Hepatocyte (in vitro differentiated cells): ENCODE data around the gene EHD1. TPM values are rescaled to one million over a fixed set of nuclear protein-coding genes. Genes with fewer than 3 reads are reported as not detected.

Experiments used
- DNase-seq: peaks from one replicate; pipeline ENCODE4 v3.0.0-alpha.2; 2016; ENCODE audit warnings: low spot score
- H2AFZ ChIP-seq: fragments of 200-600 bp; sonication (generic); 2 replicates; pipeline ENCODE4 v1.6.0; 2016; ENCODE audit warnings: antibody characterized with exemption, mild to moderate bottlenecking
- H3K27ac ChIP-seq: fragments of 200-600 bp; sonication (generic); 2 replicates; pipeline ENCODE4 v1.5.1; 2016; ENCODE audit warnings: mild to moderate bottlenecking
- H3K27me3 ChIP-seq: fragments of 200-600 bp; sonication (generic); 2 replicates; pipeline ENCODE4 v1.6.1; 2016
- H3K36me3 ChIP-seq: fragments of 200-600 bp; sonication (generic); replicated peaks from 2 replicates; pipeline ENCODE4 v1.5.1; 2016; ENCODE audit warnings: low read depth; ENCODE audit not compliant: insufficient read depth
- H3K4me1 ChIP-seq: fragments of 200-600 bp; sonication (generic); 2 replicates; pipeline ENCODE4 v1.5.1; 2016; ENCODE audit warnings: mild to moderate bottlenecking, moderate library complexity; ENCODE audit not compliant: insufficient read depth
- H3K4me2 ChIP-seq: fragments of 200-600 bp; sonication (generic); 2 replicates; pipeline ENCODE4 v1.6.0; 2016
- H3K4me3 ChIP-seq: fragments of 200-600 bp; sonication (generic); 2 replicates; pipeline ENCODE4 v1.5.1; 2016; ENCODE audit warnings: mild to moderate bottlenecking
- H3K79me2 ChIP-seq: fragments of 200-600 bp; sonication (generic); 2 replicates; pipeline ENCODE4 v1.6.0; 2017; ENCODE audit warnings: mild to moderate bottlenecking
- H3K9me2 ChIP-seq: fragments of 200-600 bp; sonication (generic); replicated peaks from 2 replicates; pipeline ENCODE4 v1.6.0; 2017; ENCODE audit warnings: mild to moderate bottlenecking; ENCODE audit not compliant: insufficient read depth
- H3K9me3 ChIP-seq: fragments of 200-600 bp; sonication (generic); 2 replicates; pipeline ENCODE4 v1.5.1; 2016; ENCODE audit warnings: low read depth, mild to moderate bottlenecking
- H4K20me1 ChIP-seq: fragments of 200-600 bp; sonication (generic); 2 replicates; pipeline ENCODE4 v1.6.0; 2016; ENCODE audit warnings: mild to moderate bottlenecking; ENCODE audit not compliant: insufficient read depth, poor library complexity, severe bottlenecking
- CTCF ChIP-seq: fragments of 200-600 bp; sonication (generic); IDR thresholded peaks from 2 replicates; pipeline ENCODE4 v1.5.1; 2016; ENCODE audit warnings: antibody characterized with exemption, mild to moderate bottlenecking; ENCODE audit not compliant: poor library complexity
- EZH2 ChIP-seq: fragments of 200-600 bp; sonication (generic); IDR thresholded peaks from 2 replicates; pipeline ENCODE4 v1.6.1; 2016; ENCODE audit warnings: antibody characterized with exemption, mild to moderate bottlenecking, borderline replicate concordance
- EZH2phosphoT487 ChIP-seq: fragments of 200-600 bp; sonication (generic); IDR thresholded peaks from one replicate; pipeline ENCODE4 v1.6.1; 2018; ENCODE audit warnings: antibody characterized with exemption, mild to moderate bottlenecking, low read depth, moderate library complexity; ENCODE audit not compliant: unreplicated experiment, severe bottlenecking
- WGBS: methylation state at CpG from one replicate; pipeline ENCODE4 v1.1.6; 2016; ENCODE audit warnings: low lambda C conversion rate; ENCODE audit errors: missing lambda C conversion rate; 5-methylcytosine and 5-hydroxymethylcytosine counted together
- polyA plus RNA-seq: library from polyadenylated mRNA; unstranded; fragments of >200 nt; fragmentation: Nextera tagmentation; extraction: Ambion mirVana; gene quantifications from 2 replicates; pipeline ENCODE4 v1.2.1, GENCODE V29; 2016
- total RNA-seq: library from RNA; depleted of rRNA; stranded (reverse); fragments of >200 nt; gene quantifications from 2 replicates; pipeline ENCODE4 v1.2.3, GENCODE V29; 2014

EHD1 gene
- total and polyA plus RNA-seq, 2 experiments from 2014 or later, result 52.4 to 69.5 TPM

- no peaks in the 10 kb centered on the region for H3K36me3 ChIP-seq
- no peaks in the 10 kb centered on the region for H3K4me1 ChIP-seq
- no peaks in the 10 kb centered on the region for H3K79me2 ChIP-seq
- H3K9me3 ChIP-seq, result no peaks in the 10 kb centered on the region
- TF ChIP-seq EZH2 (no peak), CTCF (no peak), EZH2phosphoT487 (no peak)
- H3K4me2 ChIP-seq, result no peak overlapping the region
- no peak overlapping the region for H3K4me3 ChIP-seq
- 94% methylated on average over 10 of the region's 11 CpGs for WGBS
- no peak overlapping the region for H2AFZ ChIP-seq
- no peaks in the 10 kb centered on the region for H3K27me3 ChIP-seq
- H4K20me1 ChIP-seq, result no peaks in the 10 kb centered on the region
- DNase-seq, result no peak
- no peak overlapping the region for H3K27ac ChIP-seq
- no peaks in the 10 kb centered on the region for H3K9me2 ChIP-seq
Measured at GRCh38 chr11:64908766-64909165, 30.3 kb upstream of the EHD1 start.

DNA sequence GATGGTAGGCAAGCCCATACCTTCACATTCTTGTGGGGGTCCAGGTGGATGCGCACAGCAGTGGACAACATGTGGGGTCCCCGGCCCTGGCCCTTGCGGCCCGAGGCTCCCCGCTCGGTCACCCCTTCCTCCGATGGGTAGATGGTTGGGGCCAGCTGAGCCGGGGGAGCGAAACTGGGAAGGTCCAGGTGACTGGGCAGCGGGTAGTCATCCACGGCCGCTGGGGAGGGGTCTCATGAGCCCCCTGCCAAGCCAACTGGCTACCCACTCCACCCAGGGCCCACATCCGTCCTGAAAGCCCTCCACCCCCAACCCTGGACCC lies 27.9 kb upstream of the EHD1 start:
- Histone ChIP-seq H3K9me3 (no peaks in the 10 kb centered on the region), H4K20me1 (no peaks in the 10 kb centered on the region), H3K4me3 (no peak overlapping the region), H3K27ac (no peak overlapping the region), H3K36me3 (no peaks in the 10 kb centered on the region), H3K79me2 (no peaks in the 10 kb centered on the region), H3K4me2 (no peak overlapping the region), H2AFZ (no peak overlapping the region), H3K4me1 (no peaks in the 10 kb centered on the region), H3K27me3 (no peaks in the 10 kb centered on the region), H3K9me2 (no peaks in the 10 kb centered on the region)
- TF ChIP-seq EZH2phosphoT487 (no peak), CTCF (no peak), EZH2 (no peak)
- no peak for DNase-seq
- WGBS, result 99% methylated on average over 13 of the region's 13 CpGs

GRCh38 chr11:64905516-64906313 lies 27.3 kb upstream of the EHD1 start:
- no peaks in the 10 kb centered on the region for H3K9me3 ChIP-seq
- no peaks in the 10 kb centered on the region for H3K9me2 ChIP-seq
- no peak overlapping the region for H3K4me3 ChIP-seq
- H3K36me3 ChIP-seq, result no peaks in the 10 kb centered on the region
- no peaks in the 10 kb centered on the region for H3K27me3 ChIP-seq
- H3K4me1 ChIP-seq, result no peaks in the 10 kb centered on the region
- no peaks in the 10 kb centered on the region for H4K20me1 ChIP-seq
- H3K27ac ChIP-seq, result no peak overlapping the region
- no peaks in the 10 kb centered on the region for H3K79me2 ChIP-seq
- 96% methylated on average over 24 of the region's 25 CpGs for WGBS
- no peak for TF ChIP-seq EZH2
- TF ChIP-seq CTCF, result no peak
- no peak for DNase-seq
- H3K4me2 ChIP-seq, result no peak overlapping the region
- H2AFZ ChIP-seq, result no peak overlapping the region
